Adrenal gland (tissue), 12 donors: ENCODE results near the gene RASGRP4. TPM values are rescaled to one million over a fixed set of nuclear protein-coding genes. Genes with fewer than 3 reads are reported as not detected.

Experiments
- DNase-seq, 7 donors: peaks; one replicate each; pipeline ENCODE4 v3.0.0-alpha.2; 2019 to 2020
- H3K27ac ChIP-seq, 5 donors: fragments of 200-600 bp; sonication (generic) in 4 of 5; 1 replicate in 3 of 5; 2 replicates in 2 of 5; pipeline versions ENCODE4 v1.5.1 to v1.8.0; 2016 to 2020; ENCODE audit warnings: mild to moderate bottlenecking in 1 of 5
- H3K27me3 ChIP-seq: fragments of 200-600 bp; 2 replicates; pipeline ENCODE4 v1.8.0; 2021
- H3K36me3 ChIP-seq, 2 donors: fragments of 200-600 bp; replicated peaks in 1 of 2; 1 replicate in 1 of 2; 2 replicates in 1 of 2; pipeline versions ENCODE4 v1.5.1 to v1.8.0; 2018 to 2022
- H3K4me1 ChIP-seq, 2 donors: fragments of 200-600 bp; replicated peaks in 1 of 2; 1 replicate in 1 of 2; 2 replicates in 1 of 2; pipeline versions ENCODE4 v1.5.1 to v1.8.0; 2018 to 2021
- H3K4me3 ChIP-seq, 4 donors: fragments of 200-600 bp; sonication (generic) in 3 of 4; one replicate each; pipeline ENCODE4 v1.5.1; 2016 to 2018
- H3K9me3 ChIP-seq, 3 donors: fragments of 200-600 bp; sonication (generic) in 1 of 3; replicated peaks in 1 of 3; 1 replicate in 2 of 3; 2 replicates in 1 of 3; pipeline versions ENCODE4 v1.5.1 to v1.8.0; 2016 to 2021
- CTCF ChIP-seq, 6 experiments: fragments of 450-650 bp in 4 of 6; fragments of 200-600 bp in 2 of 6; sonication (generic) in 1 of 6; IDR thresholded peaks; 1 replicate in 5 of 6; 2 replicates in 1 of 6; pipeline versions ENCODE4 v1.5.1 to v1.8.0; 2016 to 2021; ENCODE audit warnings: antibody characterized with exemption in 6 of 6, mild to moderate bottlenecking in 2 of 6, moderate library complexity in 1 of 6
- POLR2A ChIP-seq, 2 donors: fragments of 450-650 bp; IDR thresholded peaks; one replicate each; pipeline ENCODE4 v1.6.1; 2017; ENCODE audit warnings: antibody characterized with exemption in 2 of 2, mild to moderate bottlenecking in 2 of 2, moderate library complexity in 1 of 2
- WGBS, 4 donors: extraction: QIAGEN DNeasy Blood & Tissue Kit in 2 of 4; methylation state at CpG; one replicate each; pipeline versions ENCODE4 v1.1.5 to v1.1.7; 2013 to 2017; 5-methylcytosine and 5-hydroxymethylcytosine counted together
- intact Hi-C, 2 donors: fragments of 100-400 bp; cut with DNase I; formaldehyde crosslinking; loops; one replicate each; pipeline versions ENCODE4 v1.14.1 to v1.15.0; 2022 to 2023
- polyA plus RNA-seq, 3 donors: library from polyadenylated mRNA; stranded (reverse); fragments of 200-250 nt in 2 of 3; fragments of 350-450 nt in 1 of 3; fragmentation: Illumina TruSeq in 1 of 3; extraction: RNeasy Lipid Tissue Mini Kit (QIAGEN cat#74804) in 1 of 3; gene quantifications; one replicate each; pipeline ENCODE4 v1.2.3, GENCODE V29; 2013 to 2014
- total RNA-seq, 9 donors: library from RNA; depleted of rRNA in 4 of 9; stranded (reverse); fragments of >200 nt in 4 of 9; fragments of 120-200 nt in 1 of 9; fragmentation: NEBNext Ultra II Directional in 1 of 9; extraction: Animal tissue kit (Norgen Biotek cat#: 25700) in 1 of 9; gene quantifications; one replicate each; pipeline versions ENCODE4 v1.1.0 to v1.2.4, GENCODE V29; 2013 to 2023
- donor health status: healthy with polysubstance abuse.
- donor health status: Bipolar disorder and iron deficiency.
- donor health status: DM: yes; HTN: yes; CAD: no.
- donor health status: DM: no; HTN: no; CAD: no.
- donor health status: DM: no; HTN: no; CAD: no.
- donor health status: DM: yes; HTN: yes; CAD: no.

The RASGRP4 gene
- total and polyA plus RNA-seq, 12 donors: 0.22 to 10.0 (median 4.2) TPM

GRCh38 chr19:38359242-38360021 is 66.6 kb downstream of the RASGRP4 start:
- peaks cover 0 to 16% of the 10 kb centered on the region in 2 donors for H3K4me1 ChIP-seq
- no peak overlapping the region for H3K4me3 ChIP-seq
- no peaks in the 10 kb centered on the region for H3K9me3 ChIP-seq
- 42 to 53% (median 48%) methylated on average over 14 to 18 of the region's 18 CpGs for WGBS, 4 donors
- intact Hi-C loops: no loop called here
- H3K27ac ChIP-seq: no peak overlapping the region
- TF ChIP-seq CTCF (IDR thresholded peaks at IDR 0.05) (no peak), POLR2A (IDR thresholded peaks at IDR 0.05) (no peak)
- DNase-seq: no peak
- H3K27me3 ChIP-seq: peaks cover 3% of the 10 kb centered on the region
- H3K36me3 ChIP-seq: no peaks in the 10 kb centered on the region

Other genes starting within 250 kb of the RASGRP4 start
- 1 to 10 TPM in 1 of 9 donors, under 1 TPM in 3, not detected in 5; 0.37 to 1.3 (median 0.75) TPM for gene DPF1, start 202.0 kb downstream of the RASGRP4 start, total RNA-seq
- gene DPF1, start 202.0 kb downstream of the RASGRP4 start, polyA plus RNA-seq: under 1 TPM; 0.17 to 0.97 (median 0.40) TPM
- gene PPP1R14A, start 169.8 kb downstream of the RASGRP4 start, total RNA-seq: 100 to 1,000 TPM in 7 of 9 donors, 10 to 100 TPM in 1, 1 to 10 TPM in 1; 9.5 to 250 (median 144) TPM
- 100 to 1,000 TPM in 2 of 3 donors, 10 to 100 TPM in 1; 14.8 to 366 (median 340) TPM for gene PPP1R14A, start 169.8 kb downstream of the RASGRP4 start, polyA plus RNA-seq
- gene SPINT2, start 161.6 kb downstream of the RASGRP4 start, total RNA-seq: 100 to 1,000 TPM in 1 of 9 donors, 10 to 100 TPM in 8; 38.1 to 233 (median 75.6) TPM
- 10 to 100 TPM; 33.4 to 44.0 (median 33.8) TPM for gene SPINT2, start 161.6 kb downstream of the RASGRP4 start, polyA plus RNA-seq
- 1 to 10 TPM in 6 of 9 donors, under 1 TPM in 1, not detected in 2; 0.88 to 7.6 (median 2.9) TPM for gene C19orf33, start 122.0 kb downstream of the RASGRP4 start, total RNA-seq
- 10 to 100 TPM in 2 of 3 donors, not detected in 1; 33.7 to 46.2 TPM for gene C19orf33, start 122.0 kb downstream of the RASGRP4 start, polyA plus RNA-seq
- gene YIF1B, start 110.3 kb downstream of the RASGRP4 start, total RNA-seq: 10 to 100 TPM; 31.0 to 57.0 (median 37.8) TPM
- gene YIF1B, start 110.3 kb downstream of the RASGRP4 start, polyA plus RNA-seq: 10 to 100 TPM; 23.5 to 53.0 (median 42.1) TPM
- 1 to 10 TPM; 1.2 to 5.4 (median 4.1) TPM for gene KCNK6, start 106.4 kb downstream of the RASGRP4 start, total RNA-seq
- 1 to 10 TPM; 2.2 to 6.0 (median 2.7) TPM for gene KCNK6, start 106.4 kb downstream of the RASGRP4 start, polyA plus RNA-seq
- gene CATSPERG, start 90.4 kb downstream of the RASGRP4 start, total RNA-seq: 1 to 10 TPM in 8 of 9 donors, under 1 TPM in 1; 0.30 to 8.8 (median 2.8) TPM
- 1 to 10 TPM; 1.5 to 3.7 (median 2.1) TPM for gene CATSPERG, start 90.4 kb downstream of the RASGRP4 start, polyA plus RNA-seq
- gene PSMD8, start 51.6 kb downstream of the RASGRP4 start, total RNA-seq: 100 to 1,000 TPM; 121 to 330 (median 211) TPM
- 100 to 1,000 TPM in 1 of 3 donors, 10 to 100 TPM in 2; 53.1 to 268 (median 64.5) TPM for gene PSMD8, start 51.6 kb downstream of the RASGRP4 start, polyA plus RNA-seq
- gene GGN, start 38.2 kb downstream of the RASGRP4 start, total RNA-seq: 1 to 10 TPM in 1 of 9 donors, under 1 TPM in 5, not detected in 3; 0.57 to 1.4 (median 0.78) TPM
- gene GGN, start 38.2 kb downstream of the RASGRP4 start, polyA plus RNA-seq: 1 to 10 TPM in 1 of 3 donors, under 1 TPM in 1, not detected in 1; 0.88 to 1.6 TPM
- gene SPRED3, start 37.5 kb downstream of the RASGRP4 start, total RNA-seq: 1 to 10 TPM in 3 of 9 donors, under 1 TPM in 5, not detected in 1; 0.06 to 3.3 (median 0.45) TPM
- gene SPRED3, start 37.5 kb downstream of the RASGRP4 start, polyA plus RNA-seq: 1 to 10 TPM; 1.4 TPM
- 10 to 100 TPM in 8 of 9 donors, 1 to 10 TPM in 1; 7.2 to 33.5 (median 16.6) TPM for gene FAM98C, start 23.1 kb downstream of the RASGRP4 start, total RNA-seq
- 10 to 100 TPM in 2 of 3 donors, 1 to 10 TPM in 1; 5.3 to 25.7 (median 20.8) TPM for gene FAM98C, start 23.1 kb downstream of the RASGRP4 start, polyA plus RNA-seq
- gene RYR1, start 7.5 kb upstream of the RASGRP4 start, total RNA-seq: 1 to 10 TPM in 8 of 9 donors, under 1 TPM in 1; 0.90 to 10.0 (median 3.3) TPM
- gene RYR1, start 7.5 kb upstream of the RASGRP4 start, polyA plus RNA-seq: 1 to 10 TPM; 1.2 to 7.2 (median 2.0) TPM
- gene MAP4K1, start 191.7 kb upstream of the RASGRP4 start, total RNA-seq: 1 to 10 TPM; 1.1 to 7.9 (median 4.0) TPM
- 10 to 100 TPM in 1 of 3 donors, 1 to 10 TPM in 2; 1.2 to 12.5 (median 6.8) TPM for gene MAP4K1, start 191.7 kb upstream of the RASGRP4 start, polyA plus RNA-seq
- 100 to 1,000 TPM; 196 to 537 (median 278) TPM for gene EIF3K, start 193.0 kb upstream of the RASGRP4 start, total RNA-seq
- gene EIF3K, start 193.0 kb upstream of the RASGRP4 start, polyA plus RNA-seq: 100 to 1,000 TPM; 177 to 292 (median 216) TPM
- 100 to 1,000 TPM; 223 to 773 (median 563) TPM for gene ACTN4, start 221.4 kb upstream of the RASGRP4 start, total RNA-seq
- 100 to 1,000 TPM; 148 to 586 (median 554) TPM for gene ACTN4, start 221.4 kb upstream of the RASGRP4 start, polyA plus RNA-seq